ENCODE results near the gene SPIN1.

The SPIN1 gene

GRCh38 chr9:88503081-88503844, 115.0 kb downstream of the SPIN1 start:
- H3K4me1 ChIP-seq (ENCODE audit: low read depth, poor library complexity, severe bottlenecking), result no peaks in the 10 kb centered on the region
- no peaks in the 10 kb centered on the region for H3K36me3 ChIP-seq (ENCODE audit: insufficient read depth)
- H4K20me1 ChIP-seq (ENCODE audit: insufficient read depth), result no peaks in the 10 kb centered on the region
- H3K9ac ChIP-seq, result no peak overlapping the region
- no peak overlapping the region for H3K4me3 ChIP-seq (IDR thresholded peaks at IDR 0.05; ENCODE audit: insufficient read depth, low read depth, low read length)
- no peak for TF ChIP-seq CTCF (conservative IDR thresholded peaks at IDR 0.05; ENCODE audit: low read depth, low read length)
- H3K27ac ChIP-seq, result no peak overlapping the region
- no peak overlapping the region for H2AFZ ChIP-seq (ENCODE audit: low read depth)
- no peaks in the 10 kb centered on the region for H3K27me3 ChIP-seq (ENCODE audit: insufficient read depth, low read depth)
- H3K79me2 ChIP-seq (ENCODE audit: insufficient read depth, low read depth), result no peaks in the 10 kb centered on the region
- H3K4me2 ChIP-seq, result no peak overlapping the region

DNA sequence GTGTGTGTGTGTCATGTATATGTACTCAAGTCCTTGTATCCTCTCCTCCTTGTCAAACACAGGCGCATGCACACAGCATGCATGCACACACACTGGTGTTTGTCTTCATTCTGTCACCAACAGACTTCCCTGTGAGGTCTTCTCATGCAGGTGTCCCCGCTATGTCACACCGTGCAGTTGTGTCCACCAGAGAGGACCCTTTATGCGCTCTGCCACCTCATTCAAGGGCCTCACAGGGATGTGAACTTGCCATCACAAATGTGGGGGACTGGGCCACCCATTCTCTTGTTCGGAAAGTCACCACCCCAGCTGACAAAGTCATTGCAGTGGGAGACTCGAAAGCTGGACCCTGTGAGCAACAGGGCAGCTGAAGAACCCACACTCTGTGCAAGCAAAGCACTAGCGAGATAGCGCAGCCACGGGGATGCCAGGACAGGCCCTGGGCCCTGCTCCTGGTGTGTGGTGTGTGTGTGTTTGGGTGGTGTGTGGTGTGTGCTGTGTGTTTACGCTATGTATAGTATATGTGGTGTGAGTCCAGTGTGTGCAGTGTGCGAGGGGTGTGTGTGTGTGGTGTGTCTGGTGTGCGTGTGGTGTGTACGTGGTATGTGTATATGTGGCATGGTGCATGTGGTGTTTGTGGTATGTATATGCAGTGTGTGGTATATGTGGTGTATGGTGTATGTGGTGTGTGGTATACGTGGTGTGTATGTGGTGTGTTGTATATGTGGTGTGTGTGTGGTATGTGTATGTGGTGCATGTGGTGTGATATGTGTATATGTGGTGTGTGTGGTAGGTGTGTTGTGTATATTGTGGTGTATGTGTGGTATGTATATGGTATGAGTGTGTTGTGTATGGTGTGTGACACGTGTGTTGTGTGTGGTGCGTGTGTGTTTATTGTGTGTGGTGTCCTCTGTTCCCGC, 115.9 kb downstream of the SPIN1 start:
- Histone ChIP-seq H3K4me2 (no peak overlapping the region), H3K79me2 (ENCODE audit: insufficient read depth, low read depth) (no peaks in the 10 kb centered on the region), H3K4me1 (ENCODE audit: low read depth, poor library complexity, severe bottlenecking) (no peaks in the 10 kb centered on the region), H3K27ac (no peak overlapping the region), H3K4me3 (IDR thresholded peaks at IDR 0.05; ENCODE audit: insufficient read depth, low read depth, low read length) (no peak overlapping the region), H4K20me1 (ENCODE audit: insufficient read depth) (no peaks in the 10 kb centered on the region), H3K9ac (no peak overlapping the region), H3K27me3 (ENCODE audit: insufficient read depth, low read depth) (no peaks in the 10 kb centered on the region), H2AFZ (ENCODE audit: low read depth) (no peak overlapping the region), H3K36me3 (ENCODE audit: insufficient read depth) (no peaks in the 10 kb centered on the region)
- TF ChIP-seq CTCF (conservative IDR thresholded peaks at IDR 0.05; ENCODE audit: low read depth, low read length), result no peak

DNA sequence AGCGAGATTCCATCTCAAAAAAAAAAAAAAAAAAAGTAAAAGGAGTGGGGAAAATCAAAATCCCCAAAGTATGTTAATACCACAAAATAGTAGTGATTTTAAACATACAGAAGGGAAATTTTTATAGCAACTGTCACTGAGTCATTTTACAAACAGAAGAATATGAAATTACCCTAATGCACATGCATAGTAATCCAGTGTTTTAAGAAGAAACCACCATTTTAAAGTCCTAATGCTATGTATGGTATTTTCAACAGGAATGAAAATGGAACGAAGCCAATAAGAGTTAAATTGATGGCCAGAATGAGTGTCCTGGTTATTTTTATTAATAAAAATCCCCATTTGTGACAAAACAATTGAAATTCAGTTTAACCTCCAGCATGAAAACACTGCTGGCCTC, 120.1 kb downstream of the SPIN1 start:
- no peak overlapping the region for H3K4me3 ChIP-seq (IDR thresholded peaks at IDR 0.05; ENCODE audit: insufficient read depth, low read depth, low read length)
- H3K27me3 ChIP-seq (ENCODE audit: insufficient read depth, low read depth), result no peaks in the 10 kb centered on the region
- H3K79me2 ChIP-seq (ENCODE audit: insufficient read depth, low read depth), result no peaks in the 10 kb centered on the region
- H3K36me3 ChIP-seq (ENCODE audit: insufficient read depth), result no peaks in the 10 kb centered on the region
- TF ChIP-seq CTCF (conservative IDR thresholded peaks at IDR 0.05; ENCODE audit: low read depth, low read length), result no peak
- no peak overlapping the region for H3K4me2 ChIP-seq
- H4K20me1 ChIP-seq (ENCODE audit: insufficient read depth), result no peaks in the 10 kb centered on the region
- H2AFZ ChIP-seq (ENCODE audit: low read depth), result no peak overlapping the region
- no peak overlapping the region for H3K9ac ChIP-seq
- no peak overlapping the region for H3K27ac ChIP-seq
- no peaks in the 10 kb centered on the region for H3K4me1 ChIP-seq (ENCODE audit: low read depth, poor library complexity, severe bottlenecking)

DNA sequence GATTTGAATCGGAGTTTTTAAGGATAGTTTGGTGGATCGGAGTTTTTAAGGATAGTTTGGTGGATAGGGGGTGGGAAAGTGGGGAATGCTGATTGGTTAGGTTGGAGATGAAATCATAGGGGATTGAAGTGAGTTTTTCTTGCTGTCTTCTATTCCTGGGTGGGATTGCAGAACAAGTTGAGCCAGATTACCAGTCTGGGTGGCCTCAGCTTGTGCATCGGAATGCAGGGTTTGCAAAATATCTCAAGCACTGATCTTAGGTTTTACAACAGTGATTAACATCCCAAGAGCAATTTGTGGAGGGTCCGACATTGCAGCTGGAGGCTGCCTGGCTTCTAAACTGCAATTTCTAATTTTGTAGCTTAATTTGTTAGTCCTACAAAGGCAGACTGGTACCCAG, 123.7 kb downstream of the SPIN1 start:
- H3K79me2 ChIP-seq (ENCODE audit: insufficient read depth, low read depth), result no peaks in the 10 kb centered on the region
- H4K20me1 ChIP-seq (ENCODE audit: insufficient read depth), result no peaks in the 10 kb centered on the region
- TF ChIP-seq CTCF (conservative IDR thresholded peaks at IDR 0.05; ENCODE audit: low read depth, low read length), result no peak
- H3K9ac ChIP-seq, result no peak overlapping the region
- H3K36me3 ChIP-seq (ENCODE audit: insufficient read depth), result no peaks in the 10 kb centered on the region
- H3K4me1 ChIP-seq (ENCODE audit: low read depth, poor library complexity, severe bottlenecking), result no peaks in the 10 kb centered on the region
- H3K4me2 ChIP-seq, result no peak overlapping the region
- H3K4me3 ChIP-seq (IDR thresholded peaks at IDR 0.05; ENCODE audit: insufficient read depth, low read depth, low read length), result no peak overlapping the region
- no peaks in the 10 kb centered on the region for H3K27me3 ChIP-seq (ENCODE audit: insufficient read depth, low read depth)
- H3K27ac ChIP-seq, result no peak overlapping the region
- H2AFZ ChIP-seq (ENCODE audit: low read depth), result no peak overlapping the region

Measured in KMS-11 (cell line).